Activated T-helper 17 cell treated with anti-CD3 and anti-CD28 coated beads, Interleukin-2, amount 50 U/mL, for 72 hours (primary cell): Measurements from ENCODE around the gene CDKN1A. TPM values are rescaled to one million over a fixed set of nuclear protein-coding genes. Genes with fewer than 3 reads are reported as not detected.

ENCODE experiments used
- ATAC-seq: fragments of 150-1000 bp; cut with Tn5 transposase; replicated peaks from 2 replicates; pipeline ENCODE4 v1.10.0; 2021; ENCODE audit warnings: mild to moderate bottlenecking, moderate library complexity
- H3K27ac Mint-ChIP-seq: one replicate; pipeline ENCODE4 v1.8.0; 2022; ENCODE audit warnings: mixed read lengths
- H3K27me3 Mint-ChIP-seq: one replicate; pipeline ENCODE4 v1.8.0; 2022; ENCODE audit warnings: mixed read lengths
- H3K36me3 Mint-ChIP-seq: one replicate; pipeline ENCODE4 v1.8.0; 2022; ENCODE audit warnings: low read depth, mild to moderate bottlenecking, mixed read lengths
- H3K4me1 Mint-ChIP-seq: one replicate; pipeline ENCODE4 v1.8.0; 2022; ENCODE audit warnings: mixed read lengths
- H3K4me3 Mint-ChIP-seq: one replicate; pipeline ENCODE4 v1.8.0; 2022; ENCODE audit warnings: mild to moderate bottlenecking, mixed read lengths
- H3K9me3 Mint-ChIP-seq: one replicate; pipeline ENCODE4 v1.8.0; 2022; ENCODE audit warnings: mixed read lengths
- total RNA-seq, 2 donors: library from RNA; stranded (reverse); gene quantifications; one replicate each; pipeline ENCODE4 v1.2.3, GENCODE V29; 2022

The CDKN1A gene
- total RNA-seq, 2 donors from 2014 or later, result 149 to 164 TPM

DNA sequence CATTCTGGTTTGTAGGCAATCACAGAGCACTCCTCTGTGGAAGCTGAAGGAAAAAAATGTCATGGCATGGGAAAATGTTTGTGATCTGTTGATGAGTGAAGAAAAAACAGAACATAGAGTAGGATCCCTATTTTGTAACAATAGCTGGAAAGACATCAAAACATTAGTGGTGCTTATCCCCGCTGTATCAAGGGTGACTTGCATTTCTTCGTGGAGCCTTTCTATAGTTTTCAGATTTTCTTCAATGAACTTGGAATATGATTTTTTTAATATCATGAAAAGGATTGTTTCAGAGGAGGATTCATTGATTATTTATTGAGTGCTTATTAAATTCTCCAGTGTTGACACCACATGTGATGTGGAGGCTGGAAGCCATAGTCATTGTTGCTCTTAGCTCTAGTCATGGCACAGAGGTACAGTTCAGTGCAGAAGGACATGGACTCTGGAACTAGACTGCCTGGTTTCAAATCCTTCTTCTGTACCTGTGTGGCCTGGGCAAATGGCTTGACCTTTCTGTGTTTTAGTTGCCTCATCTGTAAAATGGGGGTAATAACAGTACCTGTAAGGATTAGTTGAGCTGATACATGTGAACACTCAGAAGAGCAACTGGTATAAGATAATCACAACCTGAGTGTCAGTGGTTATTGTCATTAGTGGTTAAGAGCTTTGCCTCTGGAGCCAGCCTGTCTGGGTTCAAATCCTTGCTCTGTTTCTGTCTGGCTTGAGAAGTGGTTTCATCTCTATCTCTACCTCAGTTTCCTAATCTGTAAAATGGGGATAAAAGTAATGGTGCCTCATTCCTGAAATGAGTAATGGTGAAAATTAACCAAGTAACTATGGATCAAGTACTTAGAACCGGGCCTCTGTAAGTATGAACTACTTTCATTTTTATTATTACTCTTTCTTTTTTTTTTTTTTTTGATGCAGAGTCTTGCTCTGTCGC, 14.7 kb upstream of the CDKN1A start:
- H3K36me3 Mint-ChIP-seq, result no peaks in the 10 kb centered on the region

GRCh38 chr6:36665180-36665579, 13.3 kb upstream of the CDKN1A start:
- no peak for ATAC-seq
- Mint-ChIP-seq H3K27me3 (no peaks in the 10 kb centered on the region), H3K36me3 (no peaks in the 10 kb centered on the region), H3K4me3 (no peak overlapping the region), H3K4me1 (peaks cover 7% of the 10 kb centered on the region), H3K27ac (no peak overlapping the region), H3K9me3 (no peaks in the 10 kb centered on the region)

More for the DNA sequence above, 14.7 kb upstream of the CDKN1A start:
- peak; percentile 72 for ATAC-seq
- H3K9me3 Mint-ChIP-seq, result no peaks in the 10 kb centered on the region
- no peak overlapping the region for H3K27ac Mint-ChIP-seq
- peaks cover 7% of the 10 kb centered on the region for H3K4me1 Mint-ChIP-seq
- no peak overlapping the region for H3K4me3 Mint-ChIP-seq
- H3K27me3 Mint-ChIP-seq, result peaks cover 6% of the 10 kb centered on the region

- no peaks in the 10 kb centered on the region for H3K27me3 Mint-ChIP-seq
Measured at GRCh38 chr6:36666287-36666686, 12.2 kb upstream of the CDKN1A start.

DNA sequence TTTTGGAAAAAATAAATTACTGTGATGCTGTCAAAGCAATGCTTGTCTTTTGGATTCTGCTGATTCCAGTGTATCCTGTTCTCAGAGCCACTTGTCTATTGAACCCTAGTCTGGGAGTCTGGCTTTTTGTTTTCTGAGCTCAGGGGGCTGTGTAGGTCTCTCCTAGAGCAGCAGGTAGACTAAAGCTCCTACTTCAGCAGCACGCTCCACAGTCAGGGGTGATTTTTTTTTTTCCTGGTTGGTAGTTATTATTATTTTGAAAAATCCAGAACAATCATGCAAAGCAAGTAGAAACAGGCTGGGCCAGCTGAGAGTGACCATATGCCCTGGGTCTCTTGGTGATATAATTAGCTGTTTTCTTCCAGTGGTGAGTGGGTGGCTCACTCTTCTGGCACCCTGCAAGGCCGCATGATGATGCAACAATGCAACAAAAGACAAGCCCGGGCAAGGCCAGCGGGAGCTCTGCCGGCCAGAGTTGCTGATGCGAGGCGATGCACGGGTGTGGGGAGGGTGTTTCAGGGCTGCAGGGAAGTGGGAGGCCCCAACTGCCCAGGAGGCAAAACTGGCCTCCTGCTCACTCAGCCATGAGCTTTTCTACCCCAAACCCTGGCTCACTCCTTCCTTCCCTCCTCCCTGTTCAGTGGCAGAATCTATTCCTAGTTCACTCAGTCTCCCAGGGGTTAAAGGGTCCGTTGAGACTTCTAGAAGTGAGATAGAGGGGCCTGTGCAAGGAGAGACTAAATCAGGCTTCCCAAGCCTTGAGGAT, 11.5 kb upstream of the CDKN1A start:
- peaks cover 7% of the 10 kb centered on the region for H3K4me1 Mint-ChIP-seq
- H3K27ac Mint-ChIP-seq, result no peak overlapping the region
- H3K9me3 Mint-ChIP-seq, result no peaks in the 10 kb centered on the region
- H3K36me3 Mint-ChIP-seq, result no peaks in the 10 kb centered on the region
- no peak overlapping the region for H3K4me3 Mint-ChIP-seq
- H3K27me3 Mint-ChIP-seq, result no peaks in the 10 kb centered on the region
- no peak for ATAC-seq

More at GRCh38 chr6:36666287-36666686, 12.2 kb upstream of the CDKN1A start:
- peaks cover 7% of the 10 kb centered on the region for H3K4me1 Mint-ChIP-seq
- no peak overlapping the region for H3K27ac Mint-ChIP-seq
- H3K36me3 Mint-ChIP-seq, result no peaks in the 10 kb centered on the region
- H3K9me3 Mint-ChIP-seq, result no peaks in the 10 kb centered on the region
- ATAC-seq, result no peak
- H3K4me3 Mint-ChIP-seq, result no peak overlapping the region

DNA sequence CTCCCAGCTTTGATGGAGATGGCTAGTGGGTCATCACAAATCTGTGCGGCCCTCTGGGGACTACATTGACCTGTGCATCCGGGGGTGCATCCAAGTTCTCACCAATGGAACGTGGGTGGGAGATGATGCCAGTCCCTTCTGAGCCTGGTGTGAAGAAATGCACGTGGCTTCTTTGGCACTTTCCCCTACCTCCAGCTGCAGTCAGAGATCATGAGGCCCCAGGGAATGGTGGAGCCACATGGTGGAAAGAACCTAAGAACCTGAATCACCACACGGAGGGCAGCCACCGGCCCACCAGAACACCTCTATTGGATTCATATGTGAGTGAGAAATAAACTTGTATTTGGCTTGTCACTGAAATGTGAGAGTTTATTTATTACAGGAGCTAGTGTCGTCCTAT, 9.9 kb upstream of the CDKN1A start:
- H3K9me3 Mint-ChIP-seq, result no peaks in the 10 kb centered on the region
- no peaks in the 10 kb centered on the region for H3K27me3 Mint-ChIP-seq
- no peaks in the 10 kb centered on the region for H3K4me1 Mint-ChIP-seq
- no peak overlapping the region for H3K4me3 Mint-ChIP-seq
- H3K27ac Mint-ChIP-seq, result no peak overlapping the region
- no peak for ATAC-seq
- H3K36me3 Mint-ChIP-seq, result no peaks in the 10 kb centered on the region

DNA sequence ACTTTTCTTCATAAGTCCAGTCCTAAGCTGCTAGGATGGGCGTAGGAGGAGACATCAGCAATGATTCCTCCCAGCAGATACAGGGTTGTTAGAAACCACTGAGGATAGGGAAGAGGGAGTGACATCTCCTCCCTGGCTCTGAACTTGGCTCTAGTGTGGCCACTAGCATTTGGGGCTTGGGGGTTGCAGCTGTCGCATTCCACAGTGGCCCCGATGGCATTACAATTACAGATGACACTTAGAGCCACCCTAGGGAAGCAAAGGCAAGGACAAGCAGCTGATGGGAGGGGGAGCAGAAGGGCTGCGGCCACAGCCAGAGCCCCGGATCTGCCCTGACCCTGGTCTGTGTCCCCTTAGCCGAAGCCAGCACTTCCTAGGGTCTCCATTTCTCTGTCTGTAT, 9.5 kb upstream of the CDKN1A start:
- no peaks in the 10 kb centered on the region for H3K4me1 Mint-ChIP-seq
- no peaks in the 10 kb centered on the region for H3K27me3 Mint-ChIP-seq
- ATAC-seq, result no peak
- no peaks in the 10 kb centered on the region for H3K36me3 Mint-ChIP-seq
- no peak overlapping the region for H3K4me3 Mint-ChIP-seq
- no peak overlapping the region for H3K27ac Mint-ChIP-seq
- no peaks in the 10 kb centered on the region for H3K9me3 Mint-ChIP-seq

- no peak for ATAC-seq
- Mint-ChIP-seq H3K36me3 (no peaks in the 10 kb centered on the region), H3K27ac (no peak overlapping the region)
Measured at GRCh38 chr6:36670271-36670670, 8.2 kb upstream of the CDKN1A start.

GRCh38 chr6:36671687-36672375, 6.7 kb upstream of the CDKN1A start:
- no peak overlapping the region for H3K4me3 Mint-ChIP-seq
- no peak overlapping the region for H3K27ac Mint-ChIP-seq
- ATAC-seq, result no peak
- no peaks in the 10 kb centered on the region for H3K27me3 Mint-ChIP-seq
- H3K36me3 Mint-ChIP-seq, result no peaks in the 10 kb centered on the region
- H3K4me1 Mint-ChIP-seq, result peaks cover 9% of the 10 kb centered on the region
- H3K9me3 Mint-ChIP-seq, result no peaks in the 10 kb centered on the region

More at GRCh38 chr6:36670271-36670670, 8.2 kb upstream of the CDKN1A start:
- Mint-ChIP-seq H3K27me3 (no peaks in the 10 kb centered on the region), H3K9me3 (no peaks in the 10 kb centered on the region), H3K4me3 (no peak overlapping the region), H3K4me1 (no peaks in the 10 kb centered on the region)

- Mint-ChIP-seq H3K27me3 (no peaks in the 10 kb centered on the region), H3K36me3 (peaks cover 19% of the 10 kb centered on the region), H3K27ac (no peak overlapping the region), H3K9me3 (no peaks in the 10 kb centered on the region), H3K4me3 (no peak overlapping the region), H3K4me1 (peaks cover 15% of the 10 kb centered on the region)
- no peak for ATAC-seq
Measured at GRCh38 chr6:36673882-36674281, 4.6 kb upstream of the CDKN1A start.

GRCh38 chr6:36674942-36675341, 3.6 kb upstream of the CDKN1A start:
- ATAC-seq, result no peak
- Mint-ChIP-seq H3K27me3 (no peaks in the 10 kb centered on the region), H3K27ac (no peak overlapping the region), H3K4me1 (peaks cover 15% of the 10 kb centered on the region), H3K4me3 (peak overlapping the region; percentile 25), H3K9me3 (no peaks in the 10 kb centered on the region), H3K36me3 (peaks cover 25% of the 10 kb centered on the region)

DNA sequence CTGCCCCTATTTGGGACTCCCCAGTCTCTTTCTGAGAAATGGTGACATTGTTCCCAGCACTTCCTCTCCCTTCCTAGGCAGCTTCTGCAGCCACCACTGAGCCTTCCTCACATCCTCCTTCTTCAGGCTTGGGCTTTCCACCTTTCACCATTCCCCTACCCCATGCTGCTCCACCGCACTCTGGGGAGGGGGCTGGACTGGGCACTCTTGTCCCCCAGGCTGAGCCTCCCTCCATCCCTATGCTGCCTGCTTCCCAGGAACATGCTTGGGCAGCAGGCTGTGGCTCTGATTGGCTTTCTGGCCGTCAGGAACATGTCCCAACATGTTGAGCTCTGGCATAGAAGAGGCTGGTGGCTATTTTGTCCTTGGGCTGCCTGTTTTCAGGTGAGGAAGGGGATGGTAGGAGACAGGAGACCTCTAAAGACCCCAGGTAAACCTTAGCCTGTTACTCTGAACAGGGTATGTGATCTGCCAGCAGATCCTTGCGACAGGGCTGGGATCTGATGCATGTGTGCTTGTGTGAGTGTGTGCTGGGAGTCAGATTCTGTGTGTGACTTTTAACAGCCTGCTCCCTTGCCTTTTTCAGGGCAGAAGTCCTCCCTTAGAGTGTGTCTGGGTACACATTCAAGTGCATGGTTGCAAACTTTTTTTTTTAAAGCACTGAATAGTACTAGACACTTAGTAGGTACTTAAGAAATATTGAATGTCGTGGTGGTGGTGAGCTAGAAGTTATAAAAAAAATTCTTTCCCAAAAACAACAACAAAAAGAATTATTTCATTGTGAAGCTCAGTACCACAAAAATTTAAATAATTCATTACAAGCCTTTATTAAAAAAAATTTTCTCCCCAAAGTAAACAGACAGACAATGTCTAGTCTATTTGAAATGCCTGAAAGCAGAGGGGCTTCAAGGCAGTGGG, 2.1 kb upstream of the CDKN1A start:
- Mint-ChIP-seq H3K4me1 (peaks cover 15% of the 10 kb centered on the region), H3K4me3 (peak overlapping the region; percentile 94), H3K36me3 (peaks cover 40% of the 10 kb centered on the region), H3K27ac (peak overlapping the region; percentile 94), H3K9me3 (no peaks in the 10 kb centered on the region), H3K27me3 (no peaks in the 10 kb centered on the region)
- no peak for ATAC-seq

DNA sequence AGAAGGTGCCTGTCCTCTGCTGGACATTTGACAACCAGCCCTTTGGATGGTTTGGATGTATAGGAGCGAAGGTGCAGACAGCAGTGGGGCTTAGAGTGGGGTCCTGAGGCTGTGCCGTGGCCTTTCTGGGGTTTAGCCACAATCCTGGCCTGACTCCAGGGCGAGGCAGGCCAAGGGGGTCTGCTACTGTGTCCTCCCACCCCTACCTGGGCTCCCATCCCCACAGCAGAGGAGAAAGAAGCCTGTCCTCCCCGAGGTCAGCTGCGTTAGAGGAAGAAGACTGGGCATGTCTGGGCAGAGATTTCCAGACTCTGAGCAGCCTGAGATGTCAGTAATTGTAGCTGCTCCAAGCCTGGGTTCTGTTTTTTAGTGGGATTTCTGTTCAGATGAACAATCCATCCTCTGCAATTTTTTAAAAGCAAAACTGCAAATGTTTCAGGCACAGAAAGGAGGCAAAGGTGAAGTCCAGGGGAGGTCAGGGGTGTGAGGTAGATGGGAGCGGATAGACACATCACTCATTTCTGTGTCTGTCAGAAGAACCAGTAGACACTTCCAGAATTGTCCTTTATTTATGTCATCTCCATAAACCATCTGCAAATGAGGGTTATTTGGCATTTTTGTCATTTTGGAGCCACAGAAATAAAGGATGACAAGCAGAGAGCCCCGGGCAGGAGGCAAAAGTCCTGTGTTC, 1.3 kb upstream of the CDKN1A start:
- ATAC-seq, result no peak
- Mint-ChIP-seq H3K4me1 (peaks cover 16% of the 10 kb centered on the region), H3K27me3 (no peaks in the 10 kb centered on the region), H3K27ac (peak overlapping the region; percentile 94), H3K4me3 (peak overlapping the region; percentile 94), H3K9me3 (no peaks in the 10 kb centered on the region), H3K36me3 (peaks cover 47% of the 10 kb centered on the region)
